B cell (primary cell): ENCODE measurements around the gene HOXD9. TPM values are rescaled to one million over a fixed set of nuclear protein-coding genes. Genes with fewer than 3 reads are reported as not detected.

Source experiments
- ATAC-seq: fragments of 200-7000 bp; cut with Tn5 transposase; one replicate; pipeline ENCODE4 v1.10.0; 2021; ENCODE audit warnings: low read depth, mild to moderate bottlenecking, moderate number of reproducible peaks, moderate library complexity
- CTCF ChIA-PET: fragments of 350-600 bp; sonication (Branson Sonifier 250); formaldehyde crosslinking; loops from one replicate; lab custom pipeline; 2021; ENCODE audit warnings: antibody characterized with exemption, inconsistent platforms; lab: Charles Lee
- POLR2A ChIA-PET: fragments of 350-600 bp; sonication (Branson Sonifier 250); formaldehyde crosslinking; loops from one replicate; lab custom pipeline; 2021; ENCODE audit warnings: antibody characterized with exemption; lab: Charles Lee
- DNase-seq: peaks from one replicate; pipeline ENCODE4 v3.0.0; 2013
- H2AFZ ChIP-seq: 2 replicates; pipeline ENCODE4 v1.6.1; 2012; ENCODE audit warnings: mild to moderate bottlenecking, low read depth, low read length; ENCODE audit not compliant: insufficient read depth, poor library complexity, severe bottlenecking
- H3K27ac ChIP-seq, 2 donors: 1 replicate in 1 of 2; 2 replicates in 1 of 2; pipeline ENCODE4 v1.5.1; 2012 to 2013; ENCODE audit warnings: low read length in 2 of 2, mild to moderate bottlenecking in 2 of 2, moderate library complexity in 1 of 2
- H3K27me3 ChIP-seq, 4 experiments: fragments of 200-600 bp in 1 of 4; sonication (generic) in 1 of 4; replicated peaks in 1 of 4; 1 replicate in 2 of 4; 2 replicates in 2 of 4; pipeline versions ENCODE4 v1.6.1 to v1.7.0; 2013 to 2016; ENCODE audit warnings: low read length in 3 of 4, mild to moderate bottlenecking in 2 of 4, mixed read lengths in 1 of 4, moderate library complexity in 1 of 4; ENCODE audit not compliant: insufficient read depth in 4 of 4, control insufficient read depth in 3 of 4; ENCODE audit errors: control extremely low read depth in 1 of 4
- H3K36me3 ChIP-seq, 2 experiments: replicated peaks in 1 of 2; 1 replicate in 1 of 2; 2 replicates in 1 of 2; pipeline versions ENCODE4 v1.6.1 to v1.7.1; 2013; ENCODE audit warnings: low read length in 1 of 2; ENCODE audit not compliant: insufficient read depth in 2 of 2, control insufficient read depth in 1 of 2; ENCODE audit errors: control extremely low read depth in 1 of 2, extremely low read depth in 1 of 2
- H3K4me1 ChIP-seq, 2 donors: fragments of 200-600 bp in 1 of 2; sonication (generic) in 1 of 2; 1 replicate in 1 of 2; 2 replicates in 1 of 2; pipeline versions ENCODE4 v1.5.1 to v1.6.1; 2013 to 2017; ENCODE audit warnings: low read length in 2 of 2; ENCODE audit not compliant: control insufficient read depth in 2 of 2, insufficient read depth in 2 of 2
- H3K4me2 ChIP-seq: replicated peaks from 2 replicates; pipeline ENCODE3; 2012; ENCODE audit warnings: mild to moderate bottlenecking, low read depth, low read length; ENCODE audit not compliant: poor library complexity, severe bottlenecking
- H3K4me3 ChIP-seq, 5 experiments: fragments of 200-600 bp in 1 of 5; sonication (generic) in 1 of 5; 1 replicate in 3 of 5; 2 replicates in 2 of 5; pipeline versions ENCODE4 v1.5.1 to v1.7.0; 2011 to 2016; ENCODE audit warnings: low read length in 4 of 5, mild to moderate bottlenecking in 4 of 5, low read depth in 2 of 5, control low read depth in 1 of 5, moderate library complexity in 1 of 5; ENCODE audit not compliant: insufficient read depth in 1 of 5; ENCODE audit errors: control extremely low read depth in 1 of 5, extremely low read depth in 1 of 5
- H3K79me2 ChIP-seq: fragments of 200-600 bp; sonication (generic); one replicate; pipeline ENCODE4 v1.6.0; 2016; ENCODE audit warnings: low read length; ENCODE audit not compliant: control insufficient read depth, insufficient read depth
- H3K9ac ChIP-seq: fragments of 200-600 bp; sonication (generic); 2 replicates; pipeline ENCODE4 v1.6.1; 2017; ENCODE audit warnings: mild to moderate bottlenecking, low read length, moderate library complexity
- H3K9me3 ChIP-seq, 3 donors: one replicate each; pipeline versions ENCODE4 v1.6.1 to v1.7.1; 2013; ENCODE audit warnings: low read length in 2 of 3; ENCODE audit not compliant: control insufficient read depth in 2 of 3, insufficient read depth in 1 of 3; ENCODE audit errors: control extremely low read depth in 1 of 3
- H4K20me1 ChIP-seq: 2 replicates; pipeline ENCODE4 v1.6.0; 2012; ENCODE audit warnings: mild to moderate bottlenecking, low read length; ENCODE audit not compliant: insufficient read depth, control insufficient read depth, poor library complexity, severe bottlenecking
- H3K27ac Mint-ChIP-seq: one replicate; pipeline ENCODE4 v1.8.0; 2021; ENCODE audit warnings: mixed read lengths
- H3K27me3 Mint-ChIP-seq: one replicate; pipeline ENCODE4 v1.8.0; 2021; ENCODE audit warnings: mixed read lengths
- H3K4me1 Mint-ChIP-seq: one replicate; pipeline ENCODE4 v1.8.0; 2021; ENCODE audit warnings: mixed read lengths
- H3K4me3 Mint-ChIP-seq: one replicate; pipeline ENCODE4 v1.8.0; 2021; ENCODE audit warnings: mixed read lengths
- H3K9me3 Mint-ChIP-seq: one replicate; pipeline ENCODE4 v1.8.0; 2022; ENCODE audit warnings: mixed read lengths; ENCODE audit not compliant: insufficient read depth
- EZH2 ChIP-seq: IDR thresholded peaks from 2 replicates; pipeline ENCODE4 v1.6.1; 2012; ENCODE audit warnings: borderline replicate concordance, low read depth, mild to moderate bottlenecking, moderate library complexity, low read length; ENCODE audit not compliant: insufficient read depth, poor library complexity, severe bottlenecking
- WGBS: methylation state at CpG from one replicate; pipeline ENCODE4 v1.1.5; 2013; ENCODE audit warnings: missing lambda C conversion rate; ENCODE audit not compliant: insufficient coverage; 5-methylcytosine and 5-hydroxymethylcytosine counted together
- intact Hi-C: fragments of 100-400 bp; cut with micrococcal nuclease; formaldehyde crosslinking; loops from one replicate; pipeline ENCODE4 v1.10.0; 2022
- polyA plus RNA-seq: library from polyadenylated mRNA; depleted of rRNA; stranded (reverse); fragments of >200 nt; gene quantifications from 2 replicates; pipeline ENCODE4 v1.2.3, GENCODE V29; 2012
- total RNA-seq, 2 donors: library from RNA; stranded (reverse); fragments of 120-200 nt in 1 of 2; gene quantifications; 1 replicate in 1 of 2; 2 replicates in 1 of 2; pipeline versions ENCODE4 v1.2.3 to v1.2.4, GENCODE V29; 2013 to 2022
- TF ChIP-seq, protein P1 (sequence below): fragments of 200-600 bp; IDR thresholded peaks from one replicate; pipeline ENCODE4 v1.8.0; 2022; ENCODE audit warnings: antibody characterized with exemption, mild to moderate bottlenecking

The HOXD9 gene
- total and polyA plus RNA-seq, 2 donors (not counting 1 experiment from before 2014, with no cell fraction given): not detected

DNA sequence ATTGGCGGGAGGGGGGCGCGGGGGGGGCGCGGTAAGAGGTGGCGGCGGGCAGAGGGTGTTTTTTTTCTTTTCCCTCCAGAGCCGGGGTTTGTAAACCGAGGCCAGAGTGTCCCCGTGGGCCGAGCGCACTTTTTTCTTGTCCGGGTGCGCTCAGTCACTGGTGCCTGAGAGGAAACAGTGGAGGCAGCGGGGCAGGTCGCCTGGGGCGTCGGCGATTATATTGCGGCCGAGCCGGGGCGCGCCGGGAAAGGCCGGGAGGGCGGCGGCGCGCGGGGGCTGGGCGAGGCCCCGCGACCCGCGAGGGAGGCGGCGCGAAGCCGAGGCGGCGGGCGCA lies 7.3 kb downstream of the HOXD9 start:
- 6% methylated on average over 36 of the region's 43 CpGs for WGBS
- ChIA-PET POLR2A (no interaction called here), CTCF (interaction anchor here (1.0 to 1.6 kb wide), 4 partner anchors 32 to 522 kb away, joined by 3 to 4 read pairs (median 4); no protein-coding TSS in a partner anchor)
- no peaks in the 10 kb centered on the region for H4K20me1 ChIP-seq
- Mint-ChIP-seq H3K27me3 (peaks cover 75% of the 10 kb centered on the region), H3K4me1 (peaks cover 26% of the 10 kb centered on the region), H3K4me3 (peak overlapping the region; percentile 23), H3K27ac (no peak overlapping the region), H3K9me3 (no peaks in the 10 kb centered on the region)
- no peak overlapping the region for H3K27ac ChIP-seq
- no peak overlapping the region for H3K9ac ChIP-seq
- ATAC-seq (no peak), DNase-seq (no peak)
- H3K79me2 ChIP-seq: no peaks in the 10 kb centered on the region
- TF ChIP-seq, protein P1, sequence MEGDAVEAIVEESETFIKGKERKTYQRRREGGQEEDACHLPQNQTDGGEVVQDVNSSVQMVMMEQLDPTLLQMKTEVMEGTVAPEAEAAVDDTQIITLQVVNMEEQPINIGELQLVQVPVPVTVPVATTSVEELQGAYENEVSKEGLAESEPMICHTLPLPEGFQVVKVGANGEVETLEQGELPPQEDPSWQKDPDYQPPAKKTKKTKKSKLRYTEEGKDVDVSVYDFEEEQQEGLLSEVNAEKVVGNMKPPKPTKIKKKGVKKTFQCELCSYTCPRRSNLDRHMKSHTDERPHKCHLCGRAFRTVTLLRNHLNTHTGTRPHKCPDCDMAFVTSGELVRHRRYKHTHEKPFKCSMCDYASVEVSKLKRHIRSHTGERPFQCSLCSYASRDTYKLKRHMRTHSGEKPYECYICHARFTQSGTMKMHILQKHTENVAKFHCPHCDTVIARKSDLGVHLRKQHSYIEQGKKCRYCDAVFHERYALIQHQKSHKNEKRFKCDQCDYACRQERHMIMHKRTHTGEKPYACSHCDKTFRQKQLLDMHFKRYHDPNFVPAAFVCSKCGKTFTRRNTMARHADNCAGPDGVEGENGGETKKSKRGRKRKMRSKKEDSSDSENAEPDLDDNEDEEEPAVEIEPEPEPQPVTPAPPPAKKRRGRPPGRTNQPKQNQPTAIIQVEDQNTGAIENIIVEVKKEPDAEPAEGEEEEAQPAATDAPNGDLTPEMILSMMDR: no peak
- no peak for TF ChIP-seq EZH2
- no peaks in the 10 kb centered on the region for H3K36me3 ChIP-seq
- no peak overlapping the region for H3K4me3 ChIP-seq
- intact Hi-C loops: loop anchor here (5.0 kb wide), 2 partner anchors 52 to 1033 kb away; no protein-coding TSS in a partner anchor
- H3K4me2 ChIP-seq: peak overlapping the region; percentile 71
- H3K27me3 ChIP-seq: peaks cover 0 to 84% (median 72%) of the 10 kb centered on the region in 4 experiments
- H2AFZ ChIP-seq: peak overlapping the region; percentile 24
- peaks cover 26 to 38% of the 10 kb centered on the region in 2 donors for H3K4me1 ChIP-seq
- H3K9me3 ChIP-seq: peaks cover 0 to 21% (median 0%) of the 10 kb centered on the region in 3 donors

DNA sequence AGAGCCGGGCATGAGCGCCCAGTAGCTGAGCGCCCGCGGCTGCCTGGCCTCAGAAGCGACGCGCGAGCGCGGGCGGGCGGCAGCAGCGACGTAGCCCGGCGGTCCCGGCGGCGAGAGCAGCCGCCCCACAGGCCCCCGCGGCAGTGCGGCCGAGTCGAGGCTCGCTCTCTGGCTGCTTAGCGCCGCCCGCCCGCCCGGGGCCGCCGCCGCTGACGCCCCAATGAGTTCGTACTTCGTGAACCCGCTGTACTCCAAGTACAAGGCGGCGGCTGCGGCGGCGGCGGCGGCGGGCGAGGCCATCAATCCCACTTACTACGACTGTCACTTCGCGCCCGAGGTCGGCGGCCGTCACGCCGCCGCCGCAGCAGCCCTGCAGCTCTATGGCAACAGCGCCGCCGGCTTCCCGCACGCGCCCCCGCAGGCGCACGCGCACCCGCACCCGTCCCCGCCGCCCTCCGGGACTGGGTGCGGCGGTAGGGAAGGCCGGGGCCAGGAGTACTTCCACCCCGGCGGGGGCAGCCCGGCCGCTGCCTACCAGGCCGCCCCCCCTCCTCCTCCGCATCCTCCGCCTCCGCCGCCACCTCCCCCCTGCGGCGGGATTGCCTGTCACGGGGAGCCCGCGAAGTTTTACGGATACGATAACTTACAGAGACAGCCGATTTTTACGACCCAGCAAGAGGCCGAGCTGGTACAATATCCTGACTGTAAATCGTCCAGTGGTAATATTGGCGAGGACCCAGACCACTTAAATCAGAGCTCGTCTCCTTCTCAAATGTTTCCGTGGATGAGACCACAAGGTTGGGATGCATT lies 7.8 kb downstream of the HOXD9 start:
- peak overlapping the region; percentile 23 for H2AFZ ChIP-seq
- H3K4me1 ChIP-seq: peaks cover 26 to 38% of the 10 kb centered on the region in 2 donors
- peak; percentile 20 for TF ChIP-seq EZH2
- TF ChIP-seq, protein P1: no peak
- peak overlapping the region; percentile 63 for H3K4me3 Mint-ChIP-seq
- H3K27me3 Mint-ChIP-seq: peaks cover 77% of the 10 kb centered on the region
- H3K9ac ChIP-seq: peak overlapping the region; percentile 30
- peak overlapping the region in 2 of 5 experiments; percentile 21 to 29 for H3K4me3 ChIP-seq
- no peaks in the 10 kb centered on the region for H3K36me3 ChIP-seq
- intact Hi-C loops: loop anchor here (5.0 kb wide), 1 partner anchor 53 kb away; no protein-coding TSS in a partner anchor
- H3K4me1 Mint-ChIP-seq: peaks cover 26% of the 10 kb centered on the region
- H3K4me2 ChIP-seq: peak overlapping the region; percentile 71
- H3K9me3 Mint-ChIP-seq: no peaks in the 10 kb centered on the region
- ChIA-PET POLR2A (no interaction called here), CTCF (interaction anchor here (0.8 to 3.3 kb wide), 11 partner anchors 9 to 522 kb away, joined by 3 to 12 read pairs (median 5); partner anchors contain the start of gene HOXD1)
- DNase-seq (peak; percentile 56), ATAC-seq (peak; percentile 17)
- H3K79me2 ChIP-seq: no peaks in the 10 kb centered on the region
- WGBS: 9% methylated on average over 97 of the region's 100 CpGs
- no peaks in the 10 kb centered on the region for H4K20me1 ChIP-seq
- H3K27ac ChIP-seq: no peak overlapping the region
- peaks cover 0 to 17% (median 0%) of the 10 kb centered on the region in 3 donors for H3K9me3 ChIP-seq
- H3K27ac Mint-ChIP-seq: no peak overlapping the region
- H3K27me3 ChIP-seq: peaks cover 0 to 84% (median 73%) of the 10 kb centered on the region in 4 experiments
